ENCODE data around the gene CHGA.

The CHGA gene

DNA sequence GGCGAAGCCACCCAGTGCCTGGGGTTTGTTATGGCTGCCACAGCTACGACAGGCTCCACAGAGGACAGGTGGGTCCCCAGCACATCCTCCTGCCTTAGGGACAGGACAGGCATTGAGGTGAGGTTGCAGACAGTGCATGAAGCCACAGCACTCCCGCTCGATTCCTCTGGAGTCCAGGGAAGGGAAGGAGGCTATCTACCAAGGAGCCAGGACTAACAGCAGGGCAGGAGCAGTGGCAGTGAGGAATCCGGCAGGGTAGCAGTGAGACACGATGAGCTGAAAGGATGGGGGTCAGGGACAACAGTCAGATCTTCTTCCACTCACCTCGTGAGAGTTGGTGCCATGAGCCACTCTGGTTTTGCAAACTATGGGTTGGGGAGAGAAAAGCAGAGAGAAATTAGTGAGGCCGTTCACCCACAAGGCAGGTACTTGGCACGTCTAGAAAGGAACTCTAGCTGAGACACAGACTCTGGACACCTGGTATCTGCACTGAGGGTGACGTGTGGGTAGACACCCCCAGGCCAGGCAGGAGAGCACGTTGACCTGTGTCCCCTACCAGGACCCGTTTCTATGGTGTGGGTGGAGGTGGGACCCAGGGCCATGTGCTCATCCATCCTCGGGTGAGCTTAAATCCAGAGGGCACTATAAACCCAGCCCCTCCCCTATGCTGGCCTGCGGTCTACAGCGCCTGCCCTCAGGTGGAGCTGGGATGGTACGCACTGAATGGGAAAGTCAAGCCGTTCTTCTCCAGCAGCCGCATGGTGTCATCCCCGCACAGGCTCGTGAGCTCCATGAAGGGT lies 39.3 kb downstream of the CHGA start:
- no peak for DNase-seq (ENCODE audit: low read depth)

DNA sequence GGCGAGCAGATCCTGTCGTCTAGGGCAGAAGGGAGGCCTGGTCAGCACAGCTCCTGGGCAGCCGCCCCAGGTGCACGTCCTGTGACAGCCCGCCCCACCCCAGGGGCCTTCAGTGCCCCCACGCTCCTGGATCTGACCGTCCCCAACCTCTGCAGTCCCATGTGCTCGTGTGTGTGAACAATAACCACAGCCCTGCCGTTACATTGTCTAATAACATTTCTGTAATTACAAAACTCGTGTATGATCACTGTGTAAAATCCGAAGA lies 39.8 kb downstream of the CHGA start:
- no peak for DNase-seq (ENCODE audit: low read depth)

DNA sequence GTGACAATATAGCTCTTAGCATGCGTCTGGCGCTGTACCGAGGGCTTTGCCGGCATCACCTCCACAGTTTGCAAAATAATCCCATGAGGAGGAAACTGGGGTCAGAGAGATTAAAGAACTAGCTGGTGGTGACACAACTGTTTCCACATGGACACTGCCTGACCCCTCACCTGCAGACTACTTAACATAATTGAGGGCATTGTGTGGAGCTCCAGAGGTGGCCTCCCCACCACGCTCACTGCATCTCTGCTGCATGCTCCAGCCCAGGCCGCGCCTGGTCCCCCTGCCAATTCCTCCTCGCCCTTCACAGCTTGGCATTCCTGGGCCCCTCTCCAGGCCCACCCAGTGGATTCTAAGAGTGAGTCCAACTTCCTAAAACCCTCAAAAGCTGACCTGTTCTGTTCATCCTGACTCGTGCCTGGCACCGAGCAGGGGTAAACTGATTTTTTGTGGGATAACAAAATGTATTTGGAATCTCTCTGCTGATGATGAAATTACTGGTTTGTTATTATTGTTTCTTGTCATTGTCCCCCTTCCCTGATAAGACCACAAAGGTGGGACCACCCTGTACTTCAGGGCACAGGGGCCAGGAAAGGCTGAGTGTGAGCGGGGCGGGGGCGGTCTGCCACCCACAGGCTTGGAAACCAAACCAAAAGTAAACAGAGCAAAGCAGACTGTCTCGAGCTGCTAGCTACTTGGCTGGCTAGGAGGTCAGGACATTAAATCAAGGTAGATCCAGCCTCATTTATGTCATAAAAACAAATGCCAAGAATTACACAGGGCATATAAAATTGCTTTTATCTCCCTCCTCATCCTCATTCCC lies 40.6 kb downstream of the CHGA start:
- no peak for DNase-seq (ENCODE audit: low read depth)

DNA sequence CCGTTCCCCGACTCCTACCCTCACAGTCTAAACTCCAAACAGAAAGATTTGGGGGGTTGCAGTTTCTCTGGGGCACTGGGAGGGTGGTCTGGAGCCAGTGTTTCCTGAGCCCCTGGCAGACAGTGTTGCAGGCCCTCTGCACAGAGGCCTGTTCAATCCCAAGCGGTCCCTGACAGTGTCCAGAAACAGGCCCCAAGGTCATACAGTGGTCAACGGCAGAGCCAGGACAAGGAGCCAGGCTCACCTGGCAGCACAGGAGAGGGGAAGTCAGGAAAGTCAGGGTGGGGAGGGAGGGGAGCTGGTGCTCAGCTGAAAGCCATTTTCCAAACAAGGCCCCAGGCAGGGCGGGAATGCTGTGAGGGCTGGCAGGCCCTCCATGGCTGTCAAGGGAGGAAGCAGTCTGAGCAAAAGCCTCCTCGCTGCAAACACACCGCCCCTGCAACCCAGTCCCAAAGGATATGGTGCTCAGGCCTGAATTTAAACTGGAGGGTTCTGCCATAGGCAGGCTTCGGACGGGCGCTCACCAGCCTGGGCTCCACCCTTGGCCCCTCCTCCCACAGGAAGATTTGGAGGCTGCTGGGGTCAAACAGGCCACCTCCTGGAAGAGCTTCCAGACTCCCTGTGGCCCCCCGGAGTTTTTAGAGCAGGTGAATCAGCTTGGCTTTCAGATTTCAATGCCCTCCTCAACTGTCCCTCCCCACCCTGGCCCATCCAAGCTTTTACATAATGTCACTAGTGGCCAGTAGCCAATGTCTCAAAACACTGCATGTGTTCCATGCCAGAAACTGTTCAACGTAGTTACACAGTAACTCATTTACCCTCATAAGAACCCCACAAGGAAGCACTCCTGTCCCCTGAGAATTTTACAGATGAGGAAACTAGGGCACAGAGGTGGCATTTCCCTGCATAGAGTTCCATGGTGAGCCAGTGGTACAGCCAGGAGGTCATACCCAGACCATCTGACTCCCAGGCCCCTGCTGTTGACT lies 41.5 kb downstream of the CHGA start:
- no peak for DNase-seq (ENCODE audit: low read depth)

DNA sequence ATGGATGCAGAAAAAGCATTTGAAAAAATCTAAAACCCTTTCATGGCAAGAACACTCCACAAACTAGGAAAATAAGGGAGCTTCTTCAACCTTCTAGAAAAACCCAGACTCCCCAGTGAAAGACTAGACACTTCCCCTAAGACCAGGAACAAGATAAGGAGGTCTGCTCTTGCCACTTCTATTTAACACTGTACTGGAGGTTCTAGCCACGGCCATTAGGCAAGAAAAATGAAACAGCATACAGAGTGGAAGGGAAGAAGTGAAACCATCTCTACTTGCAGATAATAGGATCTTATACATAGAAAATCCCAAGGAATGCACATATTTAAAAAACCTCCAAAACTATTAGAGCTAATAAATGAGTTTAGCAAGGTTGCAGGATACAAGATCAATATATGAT lies 42.3 kb downstream of the CHGA start:
- no peak for DNase-seq (ENCODE audit: low read depth)

DNA sequence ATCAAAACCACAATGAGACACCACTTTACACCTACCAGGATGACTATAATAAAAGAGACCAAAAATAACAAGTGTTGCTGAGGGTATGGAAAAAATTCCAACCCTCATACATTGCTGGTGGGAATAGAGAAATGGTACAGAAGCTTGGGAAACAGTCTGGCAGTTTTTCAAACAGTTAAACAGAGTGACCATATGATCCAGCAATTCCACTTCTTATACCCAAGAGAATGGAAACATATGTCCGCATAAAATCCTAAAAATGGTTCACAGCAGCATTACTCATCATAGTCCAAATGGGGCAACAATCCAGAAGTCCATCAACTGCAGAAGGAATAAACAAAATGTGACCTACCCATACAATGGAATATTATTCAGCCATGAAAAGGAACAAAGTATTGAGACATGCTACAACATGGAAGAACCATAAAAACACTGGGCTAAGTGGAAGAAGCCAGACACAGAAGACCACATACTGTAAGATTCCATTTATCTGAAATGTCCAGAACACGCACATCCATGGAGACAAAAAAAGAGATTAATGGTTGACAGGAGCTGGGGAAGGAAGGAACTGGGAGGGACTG lies 44.5 kb downstream of the CHGA start:
- DNase-seq (ENCODE audit: low read depth) = no peak

DNA sequence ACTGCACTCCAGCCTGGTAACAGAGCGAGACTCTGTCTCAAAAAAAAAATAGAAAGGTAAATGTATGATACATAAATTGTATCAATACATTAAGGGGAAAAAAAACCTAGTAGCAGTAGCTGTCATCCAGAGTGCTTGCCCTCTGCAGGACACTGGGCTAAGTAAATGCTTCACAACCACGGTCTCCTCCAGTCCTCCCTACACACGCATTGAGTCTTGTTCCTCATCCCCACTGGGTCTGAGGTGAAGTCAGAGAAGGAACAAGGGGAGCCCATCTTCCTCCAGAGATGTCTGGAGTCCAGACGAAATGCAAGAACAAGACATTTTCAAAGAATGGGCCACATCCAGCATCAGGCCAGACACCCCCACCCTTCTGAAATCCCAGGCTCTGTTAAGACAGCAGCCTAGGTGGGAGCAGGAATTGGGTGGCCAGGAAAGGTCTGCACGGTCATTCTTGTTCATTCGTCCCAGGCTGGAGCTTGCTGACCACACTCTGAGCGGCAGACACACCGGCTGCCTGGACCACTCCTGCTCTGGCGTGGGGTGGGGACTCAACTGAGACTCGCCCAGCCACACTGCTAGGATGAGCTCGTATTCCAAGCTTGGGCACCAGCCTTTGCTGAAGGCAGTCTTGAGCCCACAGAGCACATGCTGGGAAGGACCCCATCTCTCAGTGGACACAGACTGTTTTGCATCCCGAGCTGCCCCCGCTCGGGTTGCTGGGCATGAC lies 45.5 kb downstream of the CHGA start:
- no peak for DNase-seq (ENCODE audit: low read depth)

DNA sequence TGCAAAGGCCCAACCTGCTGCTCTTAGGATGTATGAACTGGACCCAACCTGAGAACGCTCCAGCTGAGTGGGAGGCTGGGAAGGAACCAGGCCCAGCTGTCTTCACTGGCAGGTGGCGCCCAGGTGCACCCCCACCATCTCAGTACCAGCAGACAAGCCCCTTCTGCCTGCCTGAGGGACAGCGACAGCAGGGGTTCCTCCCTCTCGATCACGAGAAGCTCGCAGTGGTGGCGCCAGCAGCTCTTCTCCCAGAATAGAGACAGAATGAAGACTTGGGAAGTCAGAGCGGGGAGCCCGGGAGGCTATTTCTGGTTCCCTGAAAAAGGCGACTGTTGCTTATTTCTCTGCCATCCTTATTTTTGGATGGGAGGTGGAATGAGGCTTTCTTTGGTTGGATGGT lies 46.5 kb downstream of the CHGA start:
- no peak for DNase-seq (ENCODE audit: low read depth)

DNA sequence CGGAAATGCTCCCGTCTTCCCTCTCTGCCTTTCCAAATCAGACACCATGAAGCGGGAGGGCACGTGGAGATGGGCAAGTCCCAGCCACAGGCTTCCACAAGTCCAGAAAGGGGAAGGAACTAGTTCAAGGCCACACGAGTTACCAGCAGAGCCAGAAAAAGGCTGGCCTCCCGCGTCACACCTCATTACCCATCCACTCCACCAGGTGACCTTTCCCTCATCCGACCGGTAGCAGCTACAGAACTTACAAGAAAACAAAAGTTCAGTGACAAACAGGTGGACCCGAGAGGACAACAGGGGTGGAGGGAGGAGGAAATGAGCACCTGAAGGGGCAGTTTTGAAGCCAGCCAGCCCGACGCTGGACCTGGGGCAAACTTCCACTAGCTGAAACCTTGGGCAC lies 46.9 kb downstream of the CHGA start:
- DNase-seq (ENCODE audit: low read depth) = no peak

DNA sequence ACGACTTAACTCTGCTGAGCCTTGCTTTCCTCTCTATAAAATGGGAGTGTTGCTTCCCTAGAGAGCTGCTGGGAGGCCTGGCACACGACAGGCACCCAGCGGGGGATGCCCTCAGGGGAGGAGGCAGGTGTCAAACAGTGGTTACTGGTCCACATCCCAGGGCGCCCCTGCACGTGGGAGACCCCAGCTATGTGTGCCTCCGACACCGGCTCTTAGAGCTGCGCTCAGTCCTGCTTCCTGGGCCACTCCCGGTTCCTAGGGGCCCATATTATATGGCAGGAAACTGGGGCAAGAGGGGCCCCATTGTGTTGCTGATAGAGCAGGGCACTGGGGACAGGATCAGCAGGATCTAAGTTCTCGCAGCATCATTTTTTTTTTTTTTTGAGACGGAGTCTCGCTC lies 47.3 kb downstream of the CHGA start:
- no peak for DNase-seq (ENCODE audit: low read depth)

DNA sequence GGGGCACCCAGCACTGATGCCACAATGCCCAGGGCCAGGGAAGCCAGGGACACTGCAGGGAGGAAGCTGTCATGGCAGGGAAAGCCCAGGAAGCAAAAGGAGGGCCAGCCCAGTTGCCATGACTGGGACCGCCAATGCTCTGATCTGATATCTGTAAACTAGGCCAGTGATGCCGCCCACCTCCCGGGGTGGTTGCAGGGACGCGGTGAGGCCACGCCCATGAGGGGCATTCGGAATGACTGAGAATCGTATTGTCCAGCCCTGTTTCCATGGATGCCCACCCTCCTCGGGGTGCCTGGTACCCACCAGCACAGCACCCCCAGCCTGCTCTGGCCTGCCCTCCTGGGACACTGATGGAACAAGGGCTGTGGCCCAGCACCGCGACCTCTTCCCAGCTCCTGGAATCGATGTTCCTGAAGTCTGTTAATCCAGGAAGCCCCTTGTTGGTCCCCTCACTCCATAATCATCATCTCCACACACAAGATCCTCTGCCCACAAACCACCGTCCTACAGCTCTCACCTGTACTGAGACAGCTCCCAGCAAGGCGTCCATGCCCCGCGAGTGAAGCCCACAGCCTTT lies 48.7 kb downstream of the CHGA start:
- no peak for DNase-seq (ENCODE audit: low read depth)

DNA sequence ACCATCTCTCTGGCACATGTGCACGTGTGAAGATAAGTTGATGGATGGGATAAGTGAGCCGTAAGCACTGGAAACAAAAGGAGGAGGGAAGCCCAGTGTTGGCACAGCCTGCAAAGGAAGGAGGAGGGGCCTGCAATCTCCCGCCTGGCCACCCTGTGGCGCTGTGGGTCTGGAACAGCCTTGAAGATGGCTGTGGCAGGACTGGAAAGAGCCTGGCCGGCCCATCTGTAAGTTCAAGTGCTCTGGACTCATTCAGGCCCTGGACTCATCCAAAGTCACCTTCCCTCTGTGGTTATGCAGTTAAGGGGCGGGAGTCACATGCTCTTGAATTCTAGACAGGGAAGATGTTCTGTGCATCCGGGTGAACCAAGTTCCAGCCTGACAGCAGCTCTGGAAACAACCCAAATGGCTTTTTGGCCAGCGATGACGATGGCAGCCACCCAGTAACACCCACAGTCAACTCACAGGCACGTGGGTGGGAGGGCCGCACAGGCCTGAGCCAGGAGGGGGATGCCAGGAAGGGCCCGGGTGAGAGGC lies 50.4 kb downstream of the CHGA start:
- DNase-seq (ENCODE audit: low read depth) = peak; percentile 14

DNA sequence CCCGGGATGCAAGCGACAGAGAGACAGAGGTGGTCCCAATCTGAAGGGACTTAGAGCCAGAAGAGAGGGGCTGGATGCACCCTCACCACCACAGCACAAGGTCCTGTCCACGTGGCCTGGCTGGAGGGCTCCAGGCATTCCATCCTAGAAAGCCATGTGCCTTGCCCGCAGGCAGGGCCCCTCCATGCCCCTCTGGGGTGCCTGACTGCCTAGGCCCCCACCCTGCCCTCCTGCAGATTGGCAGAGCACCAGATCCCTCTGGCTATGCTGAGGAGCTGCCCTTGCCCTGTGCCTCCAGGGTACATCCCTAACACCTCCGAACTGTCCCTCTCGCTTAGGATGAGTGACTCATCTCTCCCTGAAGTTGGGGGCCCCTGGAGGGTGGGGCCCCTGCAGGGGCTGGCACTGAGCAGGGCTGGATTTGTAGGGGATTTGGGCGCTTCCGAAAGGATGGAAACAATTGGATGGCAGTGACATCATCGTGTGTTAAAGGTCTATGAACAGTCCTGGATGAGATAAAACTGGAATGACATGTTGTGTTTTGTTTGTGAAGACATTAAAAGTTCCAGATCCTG lies 50.9 kb downstream of the CHGA start:
- no peak for DNase-seq (ENCODE audit: low read depth)

DNA sequence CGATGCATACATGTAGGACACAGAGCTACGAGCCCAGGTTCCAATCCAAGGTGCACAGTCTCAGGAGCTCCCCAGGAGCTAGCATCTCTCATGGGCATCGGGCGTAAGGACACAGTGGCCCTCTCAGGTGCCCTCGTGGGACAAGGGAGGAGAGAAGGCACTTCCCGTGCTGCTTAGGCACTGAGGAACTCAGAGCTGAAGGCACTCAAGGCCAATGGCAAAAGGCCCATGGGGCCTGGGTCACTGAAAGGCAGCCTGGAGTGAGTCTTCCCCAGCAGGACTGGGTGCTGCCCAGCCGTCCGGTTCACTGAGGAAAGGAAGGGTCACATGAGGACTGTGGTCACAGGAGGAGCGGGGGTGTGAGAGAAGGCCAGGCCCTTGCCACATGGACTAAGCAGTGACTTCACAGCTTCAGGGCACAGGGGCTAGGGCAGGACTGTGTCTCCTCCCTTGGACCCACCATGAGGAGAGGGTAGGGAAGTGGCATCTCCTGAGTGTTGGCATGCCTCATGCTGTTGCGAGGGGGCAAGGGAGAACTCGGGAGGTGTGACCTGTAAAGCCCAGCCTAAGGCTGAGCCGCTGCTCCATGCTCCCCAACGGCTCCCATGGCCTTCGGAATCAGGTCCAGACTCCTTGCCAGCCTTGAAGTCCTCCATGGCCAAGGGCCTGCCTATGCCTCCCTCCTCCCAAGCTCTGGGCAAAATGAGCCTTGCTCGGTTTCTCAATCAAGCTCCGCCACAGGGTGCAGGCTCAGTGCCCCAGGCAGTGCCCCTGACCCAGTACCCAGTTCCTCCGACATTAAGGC lies 51.8 kb downstream of the CHGA start:
- no peak for DNase-seq (ENCODE audit: low read depth)

DNA sequence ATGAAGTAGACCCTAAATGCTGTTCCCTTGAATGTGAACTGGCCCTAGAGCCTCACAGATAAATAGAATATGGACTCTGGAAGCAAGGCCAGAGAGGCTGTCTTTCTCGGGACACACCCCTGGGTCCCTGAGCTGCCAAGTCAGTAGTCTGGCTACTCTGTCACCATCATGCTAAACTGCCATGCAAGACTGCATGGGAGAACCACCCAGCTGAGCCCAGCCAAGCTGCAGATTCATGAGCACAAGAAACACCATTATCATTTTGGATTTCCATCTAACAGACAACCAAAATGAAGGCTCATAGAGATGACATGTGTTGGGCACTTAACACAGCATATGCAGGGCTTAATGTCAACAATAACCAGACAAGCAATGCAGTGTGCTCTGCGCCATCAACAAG lies 53.3 kb downstream of the CHGA start:
- no peak for DNase-seq (ENCODE audit: low read depth)

DNA sequence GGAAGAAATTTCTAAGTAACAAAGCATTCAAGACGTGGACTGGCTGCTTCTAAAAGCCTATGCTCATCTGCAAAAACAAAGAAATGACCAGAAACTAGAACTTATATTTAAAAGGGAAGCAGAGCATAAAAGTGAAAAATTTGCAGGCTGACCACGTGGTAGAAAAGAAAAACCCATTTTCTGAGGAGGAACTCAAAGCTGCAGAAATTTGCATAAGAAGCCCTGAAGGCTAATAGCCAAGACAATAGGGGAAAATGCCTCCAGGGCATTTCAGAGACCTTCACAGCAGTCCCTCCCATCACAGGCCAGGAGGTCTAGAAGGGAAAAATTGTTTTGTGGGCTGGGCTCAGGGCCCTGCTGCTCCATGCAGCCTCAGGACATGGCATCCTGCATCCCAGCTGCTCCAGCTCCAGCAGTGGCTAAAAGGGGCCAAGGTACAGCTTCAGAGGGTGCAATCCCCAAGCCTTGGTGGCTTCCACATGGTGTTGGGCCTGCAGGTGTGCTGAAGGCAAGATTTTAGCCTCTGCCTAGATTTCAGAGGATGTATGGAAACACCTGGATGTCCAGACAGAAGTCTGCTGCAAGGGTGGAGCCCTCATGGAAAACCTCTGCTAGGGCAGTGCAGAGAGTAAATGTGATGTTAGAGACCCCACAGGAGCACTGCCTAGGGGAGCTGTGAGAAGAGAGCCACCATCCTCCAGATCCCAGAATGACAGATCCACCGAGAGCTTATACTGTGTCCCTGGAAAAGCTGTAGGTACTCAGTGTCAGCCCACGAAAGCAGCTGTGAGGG lies 55.5 kb downstream of the CHGA start:
- no peak for DNase-seq (ENCODE audit: low read depth)

DNA sequence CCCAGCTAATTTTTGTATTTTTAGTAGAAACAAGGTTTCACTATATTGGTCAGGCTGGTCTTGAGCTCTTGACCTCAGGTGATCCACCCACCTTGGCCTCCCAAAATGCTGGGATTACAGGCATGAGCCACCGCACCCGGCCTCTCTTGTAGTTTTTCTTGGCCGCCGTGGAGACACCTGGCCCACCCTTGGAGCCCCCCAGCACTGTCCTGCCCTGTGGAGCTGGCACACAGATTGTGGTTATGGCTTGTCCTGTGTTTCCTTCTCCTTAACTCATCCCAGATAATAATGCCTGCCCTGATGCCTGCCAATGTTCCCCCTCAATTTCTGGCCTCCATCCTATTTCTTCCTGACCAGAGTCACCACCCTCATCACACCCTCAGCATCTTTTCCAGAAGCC lies 57.9 kb downstream of the CHGA start:
- DNase-seq (ENCODE audit: low read depth) = no peak

DNA sequence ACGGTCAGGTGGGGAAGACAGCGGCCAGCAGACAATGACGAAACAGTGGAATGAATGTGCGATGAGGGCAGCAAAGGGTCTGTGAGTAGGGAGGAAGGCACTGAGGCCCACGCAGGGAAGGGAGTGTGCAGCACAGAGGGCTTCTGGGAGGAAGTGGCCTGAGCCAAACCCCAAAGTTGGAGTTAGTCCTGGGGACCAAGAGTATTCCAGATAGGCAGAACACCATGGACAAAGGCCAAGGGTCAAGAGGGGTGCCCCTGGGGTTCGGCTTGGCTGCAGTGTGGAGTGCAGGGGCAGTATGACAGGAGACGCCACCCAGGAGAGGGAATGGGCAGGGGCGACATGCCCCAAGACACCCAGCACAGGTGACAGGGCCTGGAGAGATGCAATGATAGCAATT lies 58.8 kb downstream of the CHGA start:
- DNase-seq (ENCODE audit: low read depth) = no peak

DNA sequence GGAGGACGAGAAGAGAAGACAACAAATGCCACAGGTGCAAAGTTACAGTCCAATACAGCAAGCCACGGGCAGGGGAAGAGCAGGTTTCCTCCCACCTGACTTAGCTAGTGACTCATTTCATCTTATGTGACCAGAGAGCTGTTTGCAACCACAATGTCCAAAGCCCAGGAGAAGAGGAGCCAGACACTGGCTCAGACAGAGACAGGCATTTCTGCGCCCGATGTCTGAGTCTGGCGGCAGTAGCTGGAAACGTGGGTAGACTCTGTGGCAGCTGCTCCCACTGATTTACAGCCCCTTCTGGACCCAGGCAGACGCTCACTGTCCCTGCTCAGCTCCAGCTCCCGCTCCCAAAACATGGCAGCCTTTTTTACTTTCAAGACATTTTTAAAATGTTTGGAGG lies 60.0 kb downstream of the CHGA start:
- no peak for DNase-seq (ENCODE audit: low read depth)
